Body of pancreas (tissue), 4 donors: ENCODE results near the gene RNF151.

ENCODE experiments used
- CTCF ChIP-seq, 7 experiments: fragments of 450-650 bp in 4 of 7; fragments of 200-600 bp in 3 of 7; sonication (generic) in 3 of 7; IDR thresholded peaks; one replicate each; pipeline ENCODE4 v1.5.1; 2016 to 2019; ENCODE audit warnings: antibody characterized with exemption in 7 of 7
- POLR2A ChIP-seq, 3 donors: fragments of 450-650 bp; IDR thresholded peaks; one replicate each; pipeline ENCODE4 v1.6.1; 2016; ENCODE audit warnings: antibody characterized with exemption in 3 of 3, mild to moderate bottlenecking in 2 of 3

- TF ChIP-seq CTCF (IDR thresholded peaks at IDR 0.05) (no peak), POLR2A (IDR thresholded peaks at IDR 0.05) (no peak)
These were observed 40.6 kb downstream of the RNF151 start for GRCh38 chr16:2007081-2007836.
